Caco-2 (cell line): Measurements from ENCODE around the gene PIGR. TPM values are rescaled to one million over a fixed set of nuclear protein-coding genes. Genes with fewer than 3 reads are reported as not detected.

Source experiments
- BruUV-seq: library from RNA; stranded (reverse); fragments of 400-500 nt; replicated peaks from 2 replicates; lab custom pipeline; 2021; lab: Mats Ljungman, UMichigan
- CTCF ChIA-PET: fragments of 300-600 bp; sonication (Branson Sonifier 250); formaldehyde crosslinking; loops from one replicate; lab custom pipeline; 2022; ENCODE audit warnings: antibody characterized with exemption; lab: Charles Lee
- POLR2A ChIA-PET: fragments of 300-600 bp; sonication (Branson Sonifier 250); formaldehyde crosslinking; loops from one replicate; lab custom pipeline; 2022; ENCODE audit warnings: antibody characterized with exemption; lab: Charles Lee
- DNase-seq, 2 experiments: peaks; one replicate each; pipeline versions ENCODE4 v3.0.0 to v3.0.0-alpha.2; 2020 to 2022
- H3K27me3 ChIP-seq: replicated peaks from 2 replicates; pipeline ENCODE4 v1.6.0; 2011; ENCODE audit warnings: low read length; ENCODE audit not compliant: control insufficient read depth, insufficient read depth
- H3K36me3 ChIP-seq: 2 replicates; pipeline ENCODE4 v1.5.1; 2011; ENCODE audit warnings: low read length; ENCODE audit not compliant: control insufficient read depth, insufficient read depth
- H3K4me1 ChIP-seq: fragments of 250-450 bp; sonication (Bioruptor Pico); 2 replicates; pipeline ENCODE4 v1.5.1; 2020; ENCODE audit warnings: mild to moderate bottlenecking
- H3K4me3 ChIP-seq: 2 replicates; pipeline ENCODE4 v1.5.1; 2011; ENCODE audit warnings: low read depth, mild to moderate bottlenecking, control low read depth, low read length
- H3K9me3 ChIP-seq: fragments of 250-450 bp; sonication (Bioruptor Pico); 2 replicates; pipeline ENCODE4 v1.5.1; 2020; ENCODE audit warnings: mild to moderate bottlenecking, moderate library complexity
- H3K27ac Mint-ChIP-seq: one replicate; pipeline ENCODE4 v1.8.0; 2022; ENCODE audit warnings: mixed read lengths; ENCODE audit not compliant: unreplicated experiment
- H3K27me3 Mint-ChIP-seq: one replicate; pipeline ENCODE4 v1.8.0; 2022; ENCODE audit warnings: mixed read lengths; ENCODE audit not compliant: insufficient read depth, unreplicated experiment
- H3K36me3 Mint-ChIP-seq: one replicate; pipeline ENCODE4 v1.8.0; 2022; ENCODE audit warnings: mild to moderate bottlenecking, mixed read lengths; ENCODE audit not compliant: insufficient read depth, unreplicated experiment
- H3K4me1 Mint-ChIP-seq: one replicate; pipeline ENCODE4 v1.8.0; 2022; ENCODE audit warnings: low read depth, mixed read lengths; ENCODE audit not compliant: unreplicated experiment
- H3K4me3 Mint-ChIP-seq: one replicate; pipeline ENCODE4 v1.8.0; 2022; ENCODE audit warnings: mild to moderate bottlenecking, moderate library complexity, mixed read lengths; ENCODE audit not compliant: unreplicated experiment
- H3K9me3 Mint-ChIP-seq: one replicate; pipeline ENCODE4 v1.8.0; 2022; ENCODE audit warnings: mixed read lengths; ENCODE audit not compliant: unreplicated experiment
- CTCF ChIP-seq, 2 experiments: fragments of 200-600 bp in 1 of 2; IDR thresholded peaks; 1 replicate in 1 of 2; 2 replicates in 1 of 2; pipeline versions ENCODE4 v1.5.1 to v1.8.0; 2011 to 2022; ENCODE audit warnings: antibody characterized with exemption in 1 of 2, control low read depth in 1 of 2, inconsistent platforms in 1 of 2, low read depth in 1 of 2, low read length in 1 of 2, mild to moderate bottlenecking in 1 of 2, moderate library complexity in 1 of 2; ENCODE audit not compliant: insufficient read depth in 1 of 2, severe bottlenecking in 1 of 2, unreplicated experiment in 1 of 2
- intact Hi-C: fragments of 100-400 bp; cut with micrococcal nuclease; formaldehyde crosslinking; loops from one replicate; pipeline ENCODE4 v1.10.0; 2022; ENCODE audit not compliant: unreplicated experiment
- total RNA-seq: library from RNA; stranded (reverse); gene quantifications from 2 replicates; pipeline ENCODE4 v1.2.3, GENCODE V29; 2022

PIGR gene
- total RNA-seq, 1 experiment from 2014 or later, result not detected

GRCh38 chr1:206890125-206891060 lies 55.9 kb downstream of the PIGR start:
- H3K4me1 Mint-ChIP-seq, result peaks cover under 1% of the 10 kb centered on the region
- CTCF ChIA-PET, result interaction anchor here (1.3 kb wide), 1 partner anchor 22 kb away, joined by 3 read pairs; no protein-coding TSS in a partner anchor
- H3K27me3 Mint-ChIP-seq, result peaks cover 8% of the 10 kb centered on the region
- no peaks in the 10 kb centered on the region for H3K9me3 Mint-ChIP-seq
- intact Hi-C loops, result no loop called here
- Histone ChIP-seq H3K27me3 (no peaks in the 10 kb centered on the region), H3K36me3 (no peaks in the 10 kb centered on the region), H3K9me3 (no peaks in the 10 kb centered on the region), H3K4me1 (no peaks in the 10 kb centered on the region), H3K4me3 (no peak overlapping the region)
- H3K4me3 Mint-ChIP-seq, result no peak overlapping the region
- H3K27ac Mint-ChIP-seq, result no peak overlapping the region
- no peak for TF ChIP-seq CTCF (IDR thresholded peaks at IDR 0.05; ENCODE audit: insufficient read depth in 1 of 2, low read depth in 1 of 2, low read length in 1 of 2, severe bottlenecking in 1 of 2, unreplicated experiment in 1 of 2)
- BruUV-seq, result no TSS peak
- no peak for DNase-seq
- POLR2A ChIA-PET, result no interaction called here
- H3K36me3 Mint-ChIP-seq, result no peaks in the 10 kb centered on the region

- no peaks in the 10 kb centered on the region for H3K9me3 Mint-ChIP-seq
- no peak overlapping the region for H3K4me3 ChIP-seq
- no peak overlapping the region for H3K27ac Mint-ChIP-seq
Observed at GRCh38 chr1:206887701-206888100, 58.6 kb downstream of the PIGR start.

GRCh38 chr1:206886831-206887230 lies 59.4 kb downstream of the PIGR start:
- H3K4me1 Mint-ChIP-seq, result no peaks in the 10 kb centered on the region
- ChIA-PET CTCF (no interaction called here), POLR2A (no interaction called here)
- no peaks in the 10 kb centered on the region for H3K9me3 Mint-ChIP-seq
- no TSS peak for BruUV-seq
- H3K27me3 Mint-ChIP-seq, result peaks cover 9% of the 10 kb centered on the region
- intact Hi-C loops, result no loop called here
- no peaks in the 10 kb centered on the region for H3K36me3 ChIP-seq
- no peaks in the 10 kb centered on the region for H3K27me3 ChIP-seq
- H3K4me3 Mint-ChIP-seq, result no peak overlapping the region
- no peaks in the 10 kb centered on the region for H3K36me3 Mint-ChIP-seq
- H3K4me3 ChIP-seq, result no peak overlapping the region
- H3K27ac Mint-ChIP-seq, result no peak overlapping the region
- no peak for TF ChIP-seq CTCF (IDR thresholded peaks at IDR 0.05; ENCODE audit: insufficient read depth in 1 of 2, low read depth in 1 of 2, low read length in 1 of 2, severe bottlenecking in 1 of 2, unreplicated experiment in 1 of 2)
- H3K4me1 ChIP-seq, result no peaks in the 10 kb centered on the region
- no peaks in the 10 kb centered on the region; the same call in 1 of the 2 replicates for H3K9me3 ChIP-seq
- DNase-seq, result no peak

More at GRCh38 chr1:206887701-206888100, 58.6 kb downstream of the PIGR start:
- intact Hi-C loops, result no loop called here
- no TSS peak for BruUV-seq
- no peaks in the 10 kb centered on the region for H3K36me3 Mint-ChIP-seq
- H3K36me3 ChIP-seq, result no peaks in the 10 kb centered on the region
- CTCF ChIA-PET, result no interaction called here
- TF ChIP-seq CTCF (IDR thresholded peaks at IDR 0.05; ENCODE audit: insufficient read depth in 1 of 2, low read depth in 1 of 2, low read length in 1 of 2, severe bottlenecking in 1 of 2, unreplicated experiment in 1 of 2), result no peak
- H3K4me1 Mint-ChIP-seq, result no peaks in the 10 kb centered on the region
- peaks cover 7% of the 10 kb centered on the region for H3K27me3 Mint-ChIP-seq
- no peaks in the 10 kb centered on the region for H3K27me3 ChIP-seq
- H3K4me1 ChIP-seq, result no peaks in the 10 kb centered on the region
- no peak overlapping the region for H3K4me3 Mint-ChIP-seq
- POLR2A ChIA-PET, result no interaction called here
- no peaks in the 10 kb centered on the region; the same call in 1 of the 2 replicates for H3K9me3 ChIP-seq
- DNase-seq, result no peak
